ENCODE results near the gene TCERG1L. TPM values are rescaled to one million over a fixed set of nuclear protein-coding genes. Genes with fewer than 3 reads are reported as not detected.

The TCERG1L gene, protein sequence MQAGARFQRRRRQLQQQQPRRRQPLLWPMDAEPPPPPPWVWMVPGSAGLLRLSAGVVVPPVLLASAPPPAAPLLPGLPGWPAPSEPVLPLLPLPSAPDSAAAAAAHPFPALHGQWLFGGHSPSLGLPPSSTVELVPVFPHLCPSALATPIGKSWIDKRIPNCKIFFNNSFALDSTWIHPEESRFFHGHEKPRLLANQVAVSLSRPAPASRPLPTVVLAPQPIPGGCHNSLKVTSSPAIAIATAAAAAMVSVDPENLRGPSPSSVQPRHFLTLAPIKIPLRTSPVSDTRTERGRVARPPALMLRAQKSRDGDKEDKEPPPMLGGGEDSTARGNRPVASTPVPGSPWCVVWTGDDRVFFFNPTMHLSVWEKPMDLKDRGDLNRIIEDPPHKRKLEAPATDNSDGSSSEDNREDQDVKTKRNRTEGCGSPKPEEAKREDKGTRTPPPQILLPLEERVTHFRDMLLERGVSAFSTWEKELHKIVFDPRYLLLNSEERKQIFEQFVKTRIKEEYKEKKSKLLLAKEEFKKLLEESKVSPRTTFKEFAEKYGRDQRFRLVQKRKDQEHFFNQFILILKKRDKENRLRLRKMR
- not detected in 5 replicates for total RNA-seq (2022; extraction: Qiagen RNA extraction; ENCODE audit: low read depth)

GRCh38 chr10:131311661-131312477 lies at the start of gene TCERG1L:
TSS of gene TCERG1L (minus strand) at chr10:131311721. CDS start at chr10:131311635, 86 bp downstream.

